H9 (cell line): ENCODE results near the gene PLEKHF1. TPM values are rescaled to one million over a fixed set of nuclear protein-coding genes. Genes with fewer than 3 reads are reported as not detected.

ENCODE experiments used
- DNase-seq: peaks from one replicate; pipeline ENCODE4 v3.0.0-alpha.2; 2017
- H2AFZ ChIP-seq: one replicate; pipeline ENCODE4 v1.6.1; 2013; ENCODE audit warnings: mild to moderate bottlenecking, low read length, control low read depth, moderate library complexity
- H2AK5ac ChIP-seq: 2 replicates; pipeline ENCODE4 v1.6.1; 2013; ENCODE audit warnings: low read length, control low read depth, mixed read lengths; ENCODE audit not compliant: insufficient read length
- H2BK120ac ChIP-seq: one replicate; pipeline ENCODE4 v1.6.1; 2013; ENCODE audit warnings: low read depth, mild to moderate bottlenecking, low read length, control low read depth, inconsistent platforms; ENCODE audit not compliant: poor library complexity, severe bottlenecking
- H2BK12ac ChIP-seq: 2 replicates; pipeline ENCODE4 v1.6.1; 2013; ENCODE audit warnings: low read length, control low read depth, mixed read lengths, low read depth; ENCODE audit not compliant: insufficient read length
- H2BK15ac ChIP-seq: 2 replicates; pipeline ENCODE4 v1.6.1; 2013; ENCODE audit warnings: low read depth, low read length, control low read depth
- H2BK20ac ChIP-seq: one replicate; pipeline ENCODE4 v1.6.1; 2013; ENCODE audit warnings: low read depth, mild to moderate bottlenecking, low read length, control low read depth, inconsistent platforms; ENCODE audit not compliant: poor library complexity, severe bottlenecking
- H2BK5ac ChIP-seq: 2 replicates; pipeline ENCODE4 v1.6.1; 2013; ENCODE audit warnings: low read length, control low read depth, mixed read lengths; ENCODE audit not compliant: insufficient read length
- H3K14ac ChIP-seq: 2 replicates; pipeline ENCODE4 v1.6.1; 2013; ENCODE audit warnings: low read length, control low read depth; ENCODE audit not compliant: insufficient read depth
- H3K18ac ChIP-seq: 2 replicates; pipeline ENCODE4 v1.6.1; 2013; ENCODE audit warnings: low read depth, mild to moderate bottlenecking, mixed read lengths, low read length, control low read depth; ENCODE audit not compliant: insufficient read length
- H3K23ac ChIP-seq: 2 replicates; pipeline ENCODE4 v1.6.1; 2013; ENCODE audit warnings: low read length, control low read depth, mixed read lengths, low read depth; ENCODE audit not compliant: insufficient read length
- H3K23me2 ChIP-seq: 2 replicates; pipeline ENCODE4 v1.6.1; 2013; ENCODE audit warnings: low read depth, mild to moderate bottlenecking, mixed read lengths, low read length, control low read depth; ENCODE audit not compliant: insufficient read length, poor library complexity, severe bottlenecking
- H3K27ac ChIP-seq: 2 replicates; pipeline ENCODE4 v1.5.1; 2013; ENCODE audit warnings: low read length, control low read depth, mixed read lengths, low read depth; ENCODE audit not compliant: insufficient read length
- H3K27me3 ChIP-seq: 2 replicates; pipeline ENCODE4 v1.6.1; 2013; ENCODE audit warnings: low read length, control low read depth, inconsistent platforms; ENCODE audit not compliant: insufficient read depth
- H3K4ac ChIP-seq: 2 replicates; pipeline ENCODE4 v1.6.1; 2013; ENCODE audit warnings: low read depth, mild to moderate bottlenecking, control low read depth, inconsistent platforms, low read length, moderate library complexity
- H3K4me1 ChIP-seq: 2 replicates; pipeline ENCODE4 v1.6.1; 2013; ENCODE audit warnings: low read length, control low read depth, inconsistent platforms; ENCODE audit not compliant: insufficient read depth
- H3K4me2 ChIP-seq: 2 replicates; pipeline ENCODE4 v1.6.1; 2013; ENCODE audit warnings: low read length, control low read depth, mixed read lengths; ENCODE audit not compliant: insufficient read length, insufficient read depth
- H3K56ac ChIP-seq: 2 replicates; pipeline ENCODE4 v1.6.1; 2013; ENCODE audit warnings: low read depth, mild to moderate bottlenecking, mixed read lengths, low read length, control low read depth; ENCODE audit not compliant: insufficient read length
- H3K79me1 ChIP-seq: 2 replicates; pipeline ENCODE4 v1.6.1; 2013; ENCODE audit warnings: low read depth, mild to moderate bottlenecking, moderate library complexity, low read length, control low read depth, inconsistent platforms; ENCODE audit not compliant: insufficient read depth, poor library complexity, severe bottlenecking
- H3K79me2 ChIP-seq: 2 replicates; pipeline ENCODE4 v1.6.1; 2013; ENCODE audit warnings: low read length, control low read depth, inconsistent platforms; ENCODE audit not compliant: insufficient read depth
- H3K9ac ChIP-seq: 2 replicates; pipeline ENCODE4 v1.6.1; 2013; ENCODE audit warnings: low read length, control low read depth, mixed read lengths; ENCODE audit not compliant: insufficient read length; ENCODE audit errors: extremely low read depth
- H3K9me3 ChIP-seq: one replicate; pipeline ENCODE4 v1.6.1; 2013; ENCODE audit warnings: low read depth, low read length, inconsistent platforms; ENCODE audit not compliant: control insufficient read depth
- H3T11ph ChIP-seq: one replicate; pipeline ENCODE4 v1.6.1; 2013; ENCODE audit warnings: mild to moderate bottlenecking, low read length, control low read depth, inconsistent platforms
- H4K20me1 ChIP-seq: one replicate; pipeline ENCODE4 v1.6.1; 2013; ENCODE audit not compliant: control insufficient read depth, insufficient read length, insufficient read depth
- H4K5ac ChIP-seq: 2 replicates; pipeline ENCODE4 v1.6.1; 2013; ENCODE audit warnings: low read depth, mild to moderate bottlenecking, mixed read lengths, low read length, control low read depth; ENCODE audit not compliant: insufficient read length
- H4K8ac ChIP-seq: replicated peaks from 2 replicates; pipeline ENCODE4 v1.6.1; 2013; ENCODE audit warnings: low read length, control low read depth, mixed read lengths, low read depth; ENCODE audit not compliant: insufficient read length
- H4K91ac ChIP-seq: 2 replicates; pipeline ENCODE4 v1.6.1; 2013; ENCODE audit warnings: low read depth, mild to moderate bottlenecking, moderate library complexity, mixed read lengths, low read length, control low read depth; ENCODE audit not compliant: insufficient read length
- H3K27ac Mint-ChIP-seq, 3 experiments: 2 replicates in 2 of 3; 3 replicates in 1 of 3; pipeline ENCODE4 v1.8.0; 2020 to 2021; ENCODE audit warnings: mixed read lengths in 3 of 3, mild to moderate bottlenecking in 1 of 3, moderate library complexity in 1 of 3
- H3K27me3 Mint-ChIP-seq: 2 replicates; pipeline ENCODE4 v1.8.0; 2021; ENCODE audit warnings: low read depth, mild to moderate bottlenecking, moderate library complexity, mixed read lengths
- H3K36me3 Mint-ChIP-seq, 3 experiments: 2 replicates in 2 of 3; 3 replicates in 1 of 3; pipeline ENCODE4 v1.8.0; 2020 to 2021; ENCODE audit warnings: low read depth in 3 of 3, mixed read lengths in 3 of 3; ENCODE audit not compliant: insufficient read depth in 1 of 3
- H3K4me1 Mint-ChIP-seq, 2 experiments: 2 replicates each; pipeline ENCODE4 v1.8.0; 2020; ENCODE audit warnings: mixed read lengths in 2 of 2
- H3K4me3 Mint-ChIP-seq, 2 experiments: 2 replicates in 1 of 2; 3 replicates in 1 of 2; pipeline ENCODE4 v1.8.0; 2020 to 2021; ENCODE audit warnings: mild to moderate bottlenecking in 2 of 2, mixed read lengths in 2 of 2, moderate library complexity in 1 of 2
- H3K9me3 Mint-ChIP-seq, 2 experiments: 2 replicates in 1 of 2; 3 replicates in 1 of 2; pipeline ENCODE4 v1.8.0; 2020; ENCODE audit warnings: mild to moderate bottlenecking in 2 of 2, mixed read lengths in 2 of 2, moderate library complexity in 1 of 2
- WGBS: extraction: QIAGEN DNeasy Blood & Tissue Kit; methylation state at CpG from one replicate; pipeline ENCODE4 v1.1.7; 2013; ENCODE audit warnings: missing lambda C conversion rate, low lambda C conversion rate, mixed read lengths; ENCODE audit not compliant: insufficient read length; ENCODE audit errors: extremely low coverage; 5-methylcytosine and 5-hydroxymethylcytosine counted together
- total RNA-seq: library from RNA; stranded (reverse); gene quantifications from 2 replicates; pipeline ENCODE4 v1.2.1, GENCODE V29; 2021
- TF ChIP-seq, protein P1 (sequence below): fragments of 200-600 bp; sonication (generic); conservative IDR thresholded peaks from 3 replicates; pipeline ENCODE4 v1.8.0; 2021; ENCODE audit warnings: antibody characterized with exemption, mild to moderate bottlenecking

The PLEKHF1 gene
- total RNA-seq, 1 experiment from 2014 or later, result 4.9 TPM

DNA sequence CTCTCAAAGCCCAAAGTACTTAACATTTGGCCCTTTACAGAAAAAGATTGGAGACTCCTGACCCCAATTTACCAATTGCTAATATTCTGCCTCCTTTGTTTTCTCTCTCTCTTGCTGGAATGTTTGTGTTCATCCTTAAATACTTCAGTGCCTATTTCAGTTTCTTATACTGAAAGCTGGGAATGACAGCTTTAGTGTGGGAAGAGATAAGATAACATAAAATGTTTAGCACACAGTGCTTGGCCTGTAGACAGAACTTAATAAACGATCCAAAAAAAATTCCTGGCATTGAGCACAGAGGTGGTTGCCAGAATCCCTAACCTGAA is 3.0 kb upstream of the PLEKHF1 start:
- no peak for DNase-seq
- Histone ChIP-seq H3K14ac (no peak overlapping the region), H3K79me2 (no peaks in the 10 kb centered on the region), H3K23ac (no peak overlapping the region), H4K5ac (no peak overlapping the region), H2BK15ac (no peak overlapping the region), H3K23me2 (peaks cover 14% of the 10 kb centered on the region), H3K4me1 (peaks cover 4% of the 10 kb centered on the region; the same call in 1 of the 2 replicates), H2BK120ac (no peak overlapping the region), H2AFZ (no peak overlapping the region), H3T11ph (no peak overlapping the region), H3K27me3 (no peaks in the 10 kb centered on the region), H3K27ac (no peak overlapping the region), H4K91ac (no peak overlapping the region), H3K79me1 (no peaks in the 10 kb centered on the region), H3K56ac (no peak overlapping the region), H3K4ac (no peak overlapping the region), H4K20me1 (no peaks in the 10 kb centered on the region), H4K8ac (no peak overlapping the region), H2AK5ac (no peak overlapping the region), H2BK12ac (no peak overlapping the region), H3K9ac (no peak overlapping the region), H2BK20ac (no peak overlapping the region), H3K4me2 (no peak overlapping the region), H2BK5ac (no peak overlapping the region), H3K9me3 (no peaks in the 10 kb centered on the region), H3K18ac (no peak overlapping the region)
- TF ChIP-seq, protein P1, sequence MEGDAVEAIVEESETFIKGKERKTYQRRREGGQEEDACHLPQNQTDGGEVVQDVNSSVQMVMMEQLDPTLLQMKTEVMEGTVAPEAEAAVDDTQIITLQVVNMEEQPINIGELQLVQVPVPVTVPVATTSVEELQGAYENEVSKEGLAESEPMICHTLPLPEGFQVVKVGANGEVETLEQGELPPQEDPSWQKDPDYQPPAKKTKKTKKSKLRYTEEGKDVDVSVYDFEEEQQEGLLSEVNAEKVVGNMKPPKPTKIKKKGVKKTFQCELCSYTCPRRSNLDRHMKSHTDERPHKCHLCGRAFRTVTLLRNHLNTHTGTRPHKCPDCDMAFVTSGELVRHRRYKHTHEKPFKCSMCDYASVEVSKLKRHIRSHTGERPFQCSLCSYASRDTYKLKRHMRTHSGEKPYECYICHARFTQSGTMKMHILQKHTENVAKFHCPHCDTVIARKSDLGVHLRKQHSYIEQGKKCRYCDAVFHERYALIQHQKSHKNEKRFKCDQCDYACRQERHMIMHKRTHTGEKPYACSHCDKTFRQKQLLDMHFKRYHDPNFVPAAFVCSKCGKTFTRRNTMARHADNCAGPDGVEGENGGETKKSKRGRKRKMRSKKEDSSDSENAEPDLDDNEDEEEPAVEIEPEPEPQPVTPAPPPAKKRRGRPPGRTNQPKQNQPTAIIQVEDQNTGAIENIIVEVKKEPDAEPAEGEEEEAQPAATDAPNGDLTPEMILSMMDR, result no peak
- Mint-ChIP-seq H3K27me3 (peaks cover 11% of the 10 kb centered on the region), H3K36me3 (peaks cover 0 to 2% (median 0%) of the 10 kb centered on the region in 3 experiments; a peak in 1 of 7 replicates), H3K9me3 (no peaks in the 10 kb centered on the region), H3K4me3 (no peak overlapping the region), H3K4me1 (peaks cover 7 to 11% of the 10 kb centered on the region in 2 experiments), H3K27ac (no peak overlapping the region)
- no CpG with 5 or more reads among the region's 1 CpG for WGBS
